ENCODE data around the gene AFAP1.

GRCh38 chr4:7860600-7861163 lies 79.0 kb downstream of the AFAP1 start:
- TF ChIP-seq CTCF (IDR thresholded peaks at IDR 0.05) (no peak), EZH2phosphoT487 (IDR thresholded peaks at IDR 0.05) (no peak), EZH2 (IDR thresholded peaks at IDR 0.05) (no peak)

All from neural progenitor cell (in vitro differentiated cells).